ENCODE measurements around the gene COBL. TPM values are rescaled to one million over a fixed set of nuclear protein-coding genes. Genes with fewer than 3 reads are reported as not detected.

The COBL gene
- total RNA-seq, 1 experiment from 2014 or later, result 52.3 TPM

DNA sequence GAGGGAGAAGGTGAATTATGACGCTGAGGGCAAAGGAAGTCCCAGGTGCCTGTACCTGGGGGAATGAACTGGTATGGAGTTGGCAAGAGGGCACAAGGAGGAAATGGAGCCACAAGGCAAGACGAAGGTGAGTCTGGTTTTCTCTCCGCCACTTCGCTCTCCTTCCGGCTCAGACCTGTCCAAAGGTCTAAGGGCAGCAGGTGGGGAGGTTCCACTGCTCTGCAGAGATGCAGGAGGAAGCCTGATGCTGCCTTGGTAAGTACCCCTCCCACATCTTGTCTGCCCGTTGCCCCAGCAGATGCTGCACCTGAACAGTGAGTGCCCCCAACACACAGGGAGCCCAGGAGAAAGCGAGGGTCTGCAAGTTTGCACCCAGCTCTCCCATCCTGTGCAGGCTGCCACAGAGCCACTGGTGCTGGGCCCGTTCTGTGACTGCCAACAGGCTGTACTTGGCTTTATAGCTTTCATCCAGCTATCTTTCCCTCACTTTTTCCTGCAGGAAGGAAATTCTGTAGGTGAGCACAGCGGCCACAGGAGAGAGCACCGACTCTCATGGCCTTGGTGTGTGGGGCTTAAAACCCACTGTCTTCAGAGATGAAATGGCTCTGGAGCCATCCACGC is 235.2 kb downstream of the COBL start:
- Histone ChIP-seq H3K4me1 (ENCODE audit: insufficient read depth, low read length) (peaks cover 13% of the 10 kb centered on the region), H3T11ph (ENCODE audit: low read length) (no peak overlapping the region), H4K91ac (ENCODE audit: insufficient read length, low read depth, low read length) (peak overlapping the region; percentile 7), H3K4me2 (ENCODE audit: insufficient read depth, insufficient read length, low read length) (no peak overlapping the region), H3K23me2 (ENCODE audit: insufficient read length, low read depth, low read length, poor library complexity, severe bottlenecking) (no peaks in the 10 kb centered on the region), H2BK20ac (ENCODE audit: low read depth, low read length, poor library complexity, severe bottlenecking) (no peak overlapping the region), H3K56ac (ENCODE audit: insufficient read length, low read depth, low read length) (no peak overlapping the region), H2BK5ac (ENCODE audit: insufficient read length, low read length) (peak overlapping the region; percentile 19), H2BK120ac (ENCODE audit: low read depth, low read length, poor library complexity, severe bottlenecking) (no peak overlapping the region), H3K4ac (ENCODE audit: low read depth, low read length) (no peak overlapping the region), H2AFZ (ENCODE audit: low read length) (no peak overlapping the region), H4K5ac (ENCODE audit: insufficient read length, low read depth, low read length) (no peak overlapping the region), H3K9me3 (ENCODE audit: control insufficient read depth, low read depth, low read length) (no peaks in the 10 kb centered on the region), H3K79me2 (ENCODE audit: insufficient read depth, low read length) (no peaks in the 10 kb centered on the region), H2BK12ac (ENCODE audit: insufficient read length, low read depth, low read length) (no peak overlapping the region), H2BK15ac (ENCODE audit: low read depth, low read length) (peak overlapping the region; percentile 20; the same call in 1 of the 2 replicates), H3K27me3 (ENCODE audit: insufficient read depth, low read length) (no peaks in the 10 kb centered on the region), H3K9ac (ENCODE audit: extremely low read depth, insufficient read length, low read length) (no peak overlapping the region), H4K8ac (replicated peaks; ENCODE audit: insufficient read length, low read depth, low read length) (no peak overlapping the region), H3K23ac (ENCODE audit: insufficient read length, low read depth, low read length) (no peak overlapping the region), H3K79me1 (ENCODE audit: insufficient read depth, low read depth, low read length, poor library complexity, severe bottlenecking) (no peaks in the 10 kb centered on the region), H4K20me1 (ENCODE audit: control insufficient read depth, insufficient read depth, insufficient read length) (no peaks in the 10 kb centered on the region), H3K27ac (ENCODE audit: insufficient read length, low read depth, low read length) (no peak overlapping the region), H3K18ac (ENCODE audit: insufficient read length, low read depth, low read length) (peak overlapping the region; percentile 61), H3K14ac (ENCODE audit: insufficient read depth, low read length) (peak overlapping the region; percentile 11; the same call in 1 of the 2 replicates), H2AK5ac (ENCODE audit: insufficient read length, low read length) (peak overlapping the region; percentile 56)
- DNase-seq, result no peak
- peaks cover 39 to 49% of the 10 kb centered on the region in 2 experiments for H3K4me1 Mint-ChIP-seq
- no CpG with 5 or more reads among the region's 11 CpGs for WGBS (ENCODE audit: extremely low coverage, insufficient read length, low lambda C conversion rate)
- TF ChIP-seq, protein P1, sequence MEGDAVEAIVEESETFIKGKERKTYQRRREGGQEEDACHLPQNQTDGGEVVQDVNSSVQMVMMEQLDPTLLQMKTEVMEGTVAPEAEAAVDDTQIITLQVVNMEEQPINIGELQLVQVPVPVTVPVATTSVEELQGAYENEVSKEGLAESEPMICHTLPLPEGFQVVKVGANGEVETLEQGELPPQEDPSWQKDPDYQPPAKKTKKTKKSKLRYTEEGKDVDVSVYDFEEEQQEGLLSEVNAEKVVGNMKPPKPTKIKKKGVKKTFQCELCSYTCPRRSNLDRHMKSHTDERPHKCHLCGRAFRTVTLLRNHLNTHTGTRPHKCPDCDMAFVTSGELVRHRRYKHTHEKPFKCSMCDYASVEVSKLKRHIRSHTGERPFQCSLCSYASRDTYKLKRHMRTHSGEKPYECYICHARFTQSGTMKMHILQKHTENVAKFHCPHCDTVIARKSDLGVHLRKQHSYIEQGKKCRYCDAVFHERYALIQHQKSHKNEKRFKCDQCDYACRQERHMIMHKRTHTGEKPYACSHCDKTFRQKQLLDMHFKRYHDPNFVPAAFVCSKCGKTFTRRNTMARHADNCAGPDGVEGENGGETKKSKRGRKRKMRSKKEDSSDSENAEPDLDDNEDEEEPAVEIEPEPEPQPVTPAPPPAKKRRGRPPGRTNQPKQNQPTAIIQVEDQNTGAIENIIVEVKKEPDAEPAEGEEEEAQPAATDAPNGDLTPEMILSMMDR (conservative IDR thresholded peaks at IDR 0.05), result no peak
- peaks cover 3% of the 10 kb centered on the region; the same call in 1 of the 2 replicates for H3K27me3 Mint-ChIP-seq (ENCODE audit: low read depth)
- peak overlapping the region; percentile 66 to 98 (median 89); a peak in 4 of 7 replicates for H3K27ac Mint-ChIP-seq
- H3K9me3 Mint-ChIP-seq, result no peaks in the 10 kb centered on the region
- H3K36me3 Mint-ChIP-seq (ENCODE audit: insufficient read depth in 1 of 3, low read depth in 3 of 3), result peaks cover 0 to 45% (median 29%) of the 10 kb centered on the region in 3 experiments; a peak in 6 of 7 replicates
- peak overlapping the region in 1 of 2 experiments; percentile 20; a peak in 2 of 5 replicates for H3K4me3 Mint-ChIP-seq

All from H9 (cell line).